GM23248 (cell line): ENCODE measurements around the gene PHACTR2.

Experiments used
- EZH2 ChIP-seq: fragments of 200-600 bp; sonication (generic); IDR thresholded peaks from 2 replicates; pipeline ENCODE4 v1.6.1; 2018; ENCODE audit warnings: antibody characterized with exemption, mild to moderate bottlenecking; ENCODE audit not compliant: insufficient read depth, poor library complexity, severe bottlenecking
- EZH2phosphoT487 ChIP-seq: fragments of 200-600 bp; sonication (generic); IDR thresholded peaks from 2 replicates; pipeline ENCODE4 v1.6.1; 2018; ENCODE audit warnings: antibody characterized with exemption, moderate library complexity, mild to moderate bottlenecking, low read depth; ENCODE audit not compliant: insufficient read depth

DNA sequence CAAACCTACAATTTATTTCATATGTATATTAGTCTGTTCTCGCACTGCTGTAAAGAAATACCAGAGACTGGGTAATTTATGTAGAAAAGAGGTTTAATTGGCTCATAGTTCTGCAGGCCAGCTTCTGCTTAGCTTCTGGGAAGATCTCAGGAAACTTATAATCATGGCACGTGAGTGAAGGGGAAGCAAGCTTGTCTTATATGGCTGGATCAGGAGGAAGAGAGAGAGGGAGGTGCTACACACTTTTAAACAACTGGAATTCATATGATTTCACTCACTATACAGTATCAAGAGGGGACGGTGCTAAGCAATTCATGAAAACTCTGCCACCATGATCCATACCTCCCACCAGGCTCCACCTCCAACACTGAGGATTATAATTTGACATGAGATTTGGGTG lies 29.9 kb downstream of the PHACTR2 start:
- TF ChIP-seq EZH2 (no peak), EZH2phosphoT487 (no peak)
